T-helper 9 cell (primary cell): ENCODE data around the gene DISP1.
"Not testable (repeated sequence)": the region's sequence is repeated elsewhere in the genome, so short reads cannot be mapped to it uniquely, and the experiment has no call there.

ENCODE experiments used
- DNase-seq: peaks from one replicate; pipeline ENCODE4 v3.0.0-alpha.2; 2020

Gene DISP1

DNA sequence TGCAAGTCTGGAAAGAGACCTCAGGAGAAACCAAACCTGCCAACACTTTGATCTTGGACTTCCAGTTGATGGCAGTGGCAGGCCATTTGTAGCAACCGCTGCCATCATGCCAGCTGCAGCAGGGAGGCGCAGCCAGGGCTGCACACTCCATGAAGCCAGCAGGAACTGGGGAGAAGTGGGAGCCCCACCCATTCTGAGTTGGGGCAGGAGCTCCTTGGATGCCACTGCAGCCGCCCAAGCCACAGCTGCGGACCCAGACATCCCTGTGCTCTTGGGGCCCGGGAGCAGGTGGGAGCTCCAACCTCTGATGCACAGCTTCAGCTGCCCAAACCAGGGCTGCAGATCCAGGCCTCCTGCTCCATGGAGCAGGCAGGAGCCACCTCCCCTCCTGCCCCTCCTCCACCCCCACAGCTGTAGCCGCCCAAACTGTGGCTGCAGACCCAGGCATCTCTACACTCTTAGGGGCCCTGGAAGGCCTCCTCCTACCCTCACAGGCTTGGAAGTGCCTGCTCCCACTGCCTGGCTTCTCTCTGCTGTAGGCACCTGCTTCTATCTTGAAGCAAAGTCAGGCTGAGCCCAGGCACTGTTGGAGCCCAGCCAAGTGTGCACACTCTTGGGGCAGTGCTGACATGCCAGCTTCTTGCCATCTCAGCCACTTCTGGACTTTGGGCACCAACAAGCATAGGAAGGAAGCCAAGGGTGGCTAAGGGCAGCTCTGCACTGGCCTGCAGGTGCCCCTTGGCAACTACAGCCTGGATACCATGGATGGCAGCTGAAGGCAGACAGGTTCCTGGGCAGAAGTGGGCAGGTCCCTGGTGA, 20.0 kb upstream of the DISP1 start:
- DNase-seq: no peak

- DNase-seq: no peak
Measured at GRCh38 chr1:222798116-222798515, 16.7 kb upstream of the DISP1 start.

- DNase-seq: no peak
Measured at GRCh38 chr1:222798975-222799374, 15.9 kb upstream of the DISP1 start.

GRCh38 chr1:222801067-222801466, 13.8 kb upstream of the DISP1 start:
- DNase-seq: no peak

DNA sequence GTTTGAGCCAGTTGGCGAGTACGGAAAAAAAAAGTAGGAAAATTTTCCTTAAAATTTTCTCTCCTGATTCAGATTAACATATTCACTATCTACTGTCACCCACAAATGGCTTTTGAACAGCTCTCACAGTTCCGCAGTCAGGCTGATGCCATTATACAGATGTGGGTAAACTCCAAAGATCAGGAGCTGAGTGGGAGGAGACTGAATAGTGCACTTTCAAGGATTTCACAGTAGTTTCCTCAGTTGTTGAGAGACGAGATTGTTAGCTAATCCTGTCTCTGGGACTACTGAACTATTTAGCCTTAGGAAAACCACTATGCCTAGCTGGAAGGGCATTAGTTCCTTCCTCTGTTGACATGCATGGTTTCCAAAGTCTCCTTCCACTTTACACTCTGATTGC, 3.2 kb upstream of the DISP1 start:
- no peak for DNase-seq

- no peak for DNase-seq
Measured at GRCh38 chr1:222813866-222814535, 838 bp upstream of the DISP1 start.

DNA sequence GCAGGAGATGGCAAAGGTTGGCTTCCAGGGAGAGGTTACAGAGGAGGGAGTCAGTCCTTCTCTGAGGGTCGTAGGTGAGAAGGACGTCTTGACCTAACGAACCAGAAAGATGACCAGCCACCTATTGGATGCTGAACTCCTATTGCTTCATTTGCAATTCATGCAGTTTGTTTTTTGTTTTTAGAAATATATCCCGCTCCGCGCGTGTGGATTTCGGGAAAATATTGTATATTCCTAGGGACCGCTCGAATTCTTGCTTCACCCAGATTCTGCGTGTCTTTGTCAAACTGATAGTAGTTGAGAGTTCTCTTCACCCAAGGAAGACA, 564 bp downstream of the DISP1 start:
- DNase-seq: no peak

GRCh38 chr1:222817529-222817928, 2.7 kb downstream of the DISP1 start:
- no peak for DNase-seq

GRCh38 chr1:222818171-222818570, 3.3 kb downstream of the DISP1 start:
- no peak for DNase-seq

GRCh38 chr1:222820171-222820712, 5.4 kb downstream of the DISP1 start:
- DNase-seq: no peak

- DNase-seq: no peak
Measured at GRCh38 chr1:222821239-222821638, 6.4 kb downstream of the DISP1 start.

DNA sequence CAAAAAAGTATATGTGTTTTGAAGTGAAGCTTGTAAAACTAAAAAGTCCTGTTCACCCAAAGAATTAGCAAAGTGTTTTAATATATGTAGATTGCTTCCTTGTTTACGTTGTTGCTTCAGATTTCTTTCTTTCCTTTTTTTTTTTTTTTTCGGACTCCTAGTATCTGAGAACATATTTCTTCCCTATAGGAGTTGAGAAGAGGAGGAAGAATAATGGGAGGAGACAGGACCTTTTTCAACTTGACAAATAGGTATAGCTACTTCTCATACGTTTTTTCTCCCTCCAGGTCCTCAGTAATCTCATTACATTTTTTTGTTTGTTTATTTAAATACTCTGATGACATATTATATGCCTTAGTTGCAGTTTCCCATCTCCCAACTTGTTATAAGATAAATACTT, 8.9 kb downstream of the DISP1 start:
- DNase-seq: no peak

- DNase-seq: no peak
Measured at GRCh38 chr1:222824641-222825040, 9.8 kb downstream of the DISP1 start.

DNA sequence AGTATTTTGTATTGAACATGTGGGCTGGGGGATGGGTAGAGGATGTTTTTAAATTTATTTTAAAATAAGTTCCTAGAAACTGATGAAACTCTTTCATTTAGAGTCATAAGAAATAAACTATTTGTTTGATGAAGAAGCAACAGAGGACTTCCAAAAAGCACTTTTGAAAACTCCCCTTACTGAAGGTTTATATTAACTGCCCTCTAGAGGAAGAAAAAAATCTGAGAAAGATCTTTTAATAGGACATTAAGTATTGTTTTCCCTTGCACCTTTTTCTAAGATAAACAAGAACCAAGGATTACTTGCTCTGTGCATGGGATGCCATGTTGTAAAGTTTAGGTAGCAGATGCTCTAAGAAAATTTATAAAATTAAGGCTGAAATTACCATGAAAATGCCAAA, 14.1 kb downstream of the DISP1 start:
- DNase-seq: no peak

DNA sequence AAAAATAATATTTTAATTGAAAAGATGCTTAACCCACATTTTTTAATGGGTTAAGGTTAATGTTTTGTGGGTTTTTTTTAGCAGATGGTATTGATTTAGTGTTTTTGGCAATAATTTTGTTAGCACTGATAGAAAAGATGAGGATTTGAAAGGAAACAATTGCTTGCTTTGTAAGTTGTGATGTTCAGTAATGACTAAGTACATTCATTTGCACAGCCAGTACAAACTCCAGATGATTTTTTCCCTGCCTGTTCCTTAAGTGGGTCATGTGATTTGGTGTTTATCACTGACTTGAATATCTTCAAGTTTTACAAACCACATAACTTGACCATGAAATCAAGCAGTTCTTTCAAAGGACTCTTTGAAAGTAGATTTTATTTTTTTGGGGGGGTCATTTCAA, 15.0 kb downstream of the DISP1 start:
- DNase-seq: no peak

DNA sequence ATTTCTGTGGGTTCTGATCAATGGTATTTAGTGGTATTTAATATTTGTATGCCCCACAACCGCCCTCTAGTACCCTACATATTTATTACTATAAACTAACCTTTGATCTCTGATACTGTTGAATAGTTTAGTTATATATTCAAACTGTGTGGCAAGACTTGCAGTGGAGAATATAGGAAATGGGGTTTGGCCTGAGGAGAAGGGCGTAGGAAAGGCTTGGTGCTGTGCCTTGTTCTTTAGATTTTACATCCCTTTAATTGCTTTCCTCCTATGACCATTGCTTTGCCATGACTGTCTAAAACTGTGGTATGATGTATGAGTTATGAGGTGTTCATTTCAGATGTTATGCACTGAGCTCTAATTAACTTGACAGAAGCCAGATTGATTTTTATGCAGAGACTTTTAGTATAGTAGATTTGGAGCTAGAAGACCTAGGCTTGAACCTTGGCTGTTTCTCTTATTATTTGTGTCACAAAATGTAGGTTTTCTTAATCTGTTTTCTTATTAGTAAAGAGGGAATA, 18.6 kb downstream of the DISP1 start:
- no peak for DNase-seq

DNA sequence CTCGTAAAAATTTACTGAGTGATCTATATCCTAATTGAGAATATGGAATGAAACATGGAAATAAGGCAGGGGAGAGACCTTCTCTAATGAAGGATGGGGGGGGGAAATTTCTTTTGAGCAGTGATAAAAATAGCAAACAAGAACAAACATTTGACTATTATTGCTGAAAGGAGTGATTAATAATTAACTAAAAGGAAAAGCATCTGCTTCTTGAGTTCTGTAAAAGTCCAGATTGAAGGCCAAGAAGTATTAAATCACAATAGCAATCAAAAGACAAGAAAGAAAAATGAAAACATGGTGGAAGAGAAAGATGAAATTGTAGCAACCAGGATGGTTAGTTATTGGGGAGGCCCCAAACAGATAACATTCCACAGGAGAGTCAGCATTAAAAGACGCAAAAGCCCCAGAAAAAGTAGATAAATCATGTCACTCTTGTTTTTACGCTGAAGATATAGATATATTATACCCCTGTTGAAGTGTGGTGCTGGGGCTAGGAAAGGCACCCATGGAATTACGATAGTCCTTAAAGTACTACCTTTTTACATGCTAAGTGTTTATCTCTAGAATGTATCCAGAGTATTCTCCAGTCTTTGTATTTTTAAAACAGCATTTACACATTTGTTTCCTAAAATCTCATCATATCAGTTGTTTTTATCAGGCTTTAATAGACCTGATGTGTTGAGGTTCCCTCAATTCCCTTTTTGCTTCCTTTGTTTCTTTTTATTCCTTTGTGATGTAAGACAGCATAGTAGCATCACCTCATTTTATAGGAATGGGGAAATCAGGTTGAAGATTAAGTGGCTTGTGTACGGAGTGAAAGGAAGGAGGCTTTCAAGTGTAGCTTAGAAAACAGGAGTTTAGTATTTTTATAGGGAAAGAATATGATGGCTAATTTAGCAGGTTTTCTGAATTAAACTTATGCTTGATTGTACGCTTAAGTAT, 28.9 kb downstream of the DISP1 start:
- no peak for DNase-seq

GRCh38 chr1:222844411-222844779, 29.6 kb downstream of the DISP1 start:
- no peak for DNase-seq

- DNase-seq: no peak
Measured at GRCh38 chr1:222845763-222846162, 30.9 kb downstream of the DISP1 start.

- not testable (repeated sequence) for DNase-seq
Measured at GRCh38 chr1:222850550-222850949, 35.7 kb downstream of the DISP1 start.

DNA sequence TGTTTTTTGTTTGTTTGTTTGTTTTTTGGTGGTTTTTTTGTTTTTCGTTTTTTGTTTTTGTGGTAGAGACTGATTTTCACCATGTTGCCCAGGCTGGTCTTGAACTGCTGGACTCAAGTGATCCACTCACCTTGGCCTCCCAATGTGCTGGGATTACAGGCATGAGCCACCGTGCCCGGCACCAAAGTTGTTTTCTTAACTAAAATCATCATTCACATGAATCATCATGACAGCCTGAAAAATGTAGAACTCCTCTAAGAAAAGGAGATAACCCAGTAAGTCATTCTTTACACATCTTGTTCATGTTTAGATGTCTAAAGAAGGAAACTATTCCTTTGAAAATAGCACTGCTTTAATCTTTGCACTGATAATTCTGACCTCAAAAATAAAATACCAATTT, 37.5 kb downstream of the DISP1 start:
- no peak for DNase-seq

DNA sequence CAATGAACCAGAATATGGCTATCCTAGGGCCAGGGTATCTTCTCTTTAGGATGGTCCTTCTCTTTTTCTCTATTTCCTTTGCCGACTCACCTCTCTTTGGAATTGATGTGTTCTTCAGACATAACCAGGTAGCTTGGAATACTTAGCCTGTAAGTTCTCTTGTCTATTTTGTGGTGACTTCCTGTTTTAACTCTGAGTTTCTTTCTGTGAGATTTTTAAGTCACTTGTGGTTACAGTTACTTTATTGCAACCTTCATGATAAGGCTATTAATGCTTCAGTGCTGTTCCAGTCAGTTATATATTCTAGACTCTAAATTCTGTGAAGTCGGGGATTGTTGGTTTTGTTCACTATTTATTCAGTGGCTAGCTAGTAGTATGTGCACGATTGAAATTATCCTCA, 46.2 kb downstream of the DISP1 start:
- no peak for DNase-seq
